Neural cell (in vitro differentiated cells): ENCODE measurements around the gene RNGTT.

Experiments
- EP300 ChIP-seq: fragments of 450-650 bp; conservative IDR thresholded peaks from 2 replicates; pipeline ENCODE4 v1.6.1; 2014; ENCODE audit warnings: antibody characterized with exemption, mild to moderate bottlenecking, moderate library complexity; ENCODE audit not compliant: poor library complexity, severe bottlenecking
- EZH2 ChIP-seq: fragments of 200-600, 300-800 bp; shearing (Covaris generic), sonication (generic); IDR thresholded peaks from 2 replicates; pipeline ENCODE4 v1.6.1; 2014; ENCODE audit warnings: antibody characterized with exemption, low read length, borderline replicate concordance, mild to moderate bottlenecking; ENCODE audit not compliant: insufficient read depth, poor library complexity, severe bottlenecking
- POLR2AphosphoS5 ChIP-seq: IDR thresholded peaks from 2 replicates; pipeline ENCODE4 v1.6.1; 2012
- SMC3 ChIP-seq: fragments of 450-650 bp; conservative IDR thresholded peaks from 2 replicates; pipeline ENCODE4 v1.6.1; 2014; ENCODE audit warnings: antibody characterized with exemption, mild to moderate bottlenecking, moderate library complexity; ENCODE audit not compliant: poor library complexity
- TAF1 ChIP-seq: IDR thresholded peaks from 2 replicates; pipeline ENCODE4 v1.6.1; 2012; ENCODE audit warnings: low read depth
- TF ChIP-seq, protein P1 (sequence below): fragments of 450-650 bp; IDR thresholded peaks from 2 replicates; pipeline ENCODE4 v1.5.1; 2014; ENCODE audit warnings: antibody characterized with exemption, mild to moderate bottlenecking, moderate library complexity; ENCODE audit not compliant: poor library complexity, severe bottlenecking
- TF ChIP-seq, protein P2 (sequence below): IDR thresholded peaks from 2 replicates; pipeline ENCODE4 v1.6.1; 2012; ENCODE audit warnings: borderline replicate concordance

DNA sequence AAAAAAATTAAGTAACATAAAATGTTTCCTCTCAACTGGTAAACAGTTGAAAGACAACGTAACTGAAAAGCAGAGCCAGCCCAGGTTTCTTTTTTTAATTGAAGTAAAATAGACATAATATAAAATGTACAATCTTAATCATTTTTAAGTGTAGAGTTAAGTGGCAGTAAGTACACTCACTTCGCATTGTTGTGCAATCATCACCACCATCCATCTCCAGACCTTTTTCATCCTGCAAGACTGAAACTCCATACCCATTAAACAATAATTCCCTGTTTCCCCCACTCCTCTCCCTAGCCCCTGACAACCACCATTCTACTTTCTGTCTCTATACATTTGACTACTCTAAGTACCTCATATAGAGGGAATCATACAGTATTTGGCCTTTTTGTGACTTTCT is 395.7 kb downstream of the RNGTT start:
- TF ChIP-seq SMC3: no peak
- TF ChIP-seq, protein P1, sequence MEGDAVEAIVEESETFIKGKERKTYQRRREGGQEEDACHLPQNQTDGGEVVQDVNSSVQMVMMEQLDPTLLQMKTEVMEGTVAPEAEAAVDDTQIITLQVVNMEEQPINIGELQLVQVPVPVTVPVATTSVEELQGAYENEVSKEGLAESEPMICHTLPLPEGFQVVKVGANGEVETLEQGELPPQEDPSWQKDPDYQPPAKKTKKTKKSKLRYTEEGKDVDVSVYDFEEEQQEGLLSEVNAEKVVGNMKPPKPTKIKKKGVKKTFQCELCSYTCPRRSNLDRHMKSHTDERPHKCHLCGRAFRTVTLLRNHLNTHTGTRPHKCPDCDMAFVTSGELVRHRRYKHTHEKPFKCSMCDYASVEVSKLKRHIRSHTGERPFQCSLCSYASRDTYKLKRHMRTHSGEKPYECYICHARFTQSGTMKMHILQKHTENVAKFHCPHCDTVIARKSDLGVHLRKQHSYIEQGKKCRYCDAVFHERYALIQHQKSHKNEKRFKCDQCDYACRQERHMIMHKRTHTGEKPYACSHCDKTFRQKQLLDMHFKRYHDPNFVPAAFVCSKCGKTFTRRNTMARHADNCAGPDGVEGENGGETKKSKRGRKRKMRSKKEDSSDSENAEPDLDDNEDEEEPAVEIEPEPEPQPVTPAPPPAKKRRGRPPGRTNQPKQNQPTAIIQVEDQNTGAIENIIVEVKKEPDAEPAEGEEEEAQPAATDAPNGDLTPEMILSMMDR: no peak
- no peak for TF ChIP-seq EZH2
- no peak for TF ChIP-seq POLR2AphosphoS5
- no peak for TF ChIP-seq TAF1
- TF ChIP-seq, protein P2, sequence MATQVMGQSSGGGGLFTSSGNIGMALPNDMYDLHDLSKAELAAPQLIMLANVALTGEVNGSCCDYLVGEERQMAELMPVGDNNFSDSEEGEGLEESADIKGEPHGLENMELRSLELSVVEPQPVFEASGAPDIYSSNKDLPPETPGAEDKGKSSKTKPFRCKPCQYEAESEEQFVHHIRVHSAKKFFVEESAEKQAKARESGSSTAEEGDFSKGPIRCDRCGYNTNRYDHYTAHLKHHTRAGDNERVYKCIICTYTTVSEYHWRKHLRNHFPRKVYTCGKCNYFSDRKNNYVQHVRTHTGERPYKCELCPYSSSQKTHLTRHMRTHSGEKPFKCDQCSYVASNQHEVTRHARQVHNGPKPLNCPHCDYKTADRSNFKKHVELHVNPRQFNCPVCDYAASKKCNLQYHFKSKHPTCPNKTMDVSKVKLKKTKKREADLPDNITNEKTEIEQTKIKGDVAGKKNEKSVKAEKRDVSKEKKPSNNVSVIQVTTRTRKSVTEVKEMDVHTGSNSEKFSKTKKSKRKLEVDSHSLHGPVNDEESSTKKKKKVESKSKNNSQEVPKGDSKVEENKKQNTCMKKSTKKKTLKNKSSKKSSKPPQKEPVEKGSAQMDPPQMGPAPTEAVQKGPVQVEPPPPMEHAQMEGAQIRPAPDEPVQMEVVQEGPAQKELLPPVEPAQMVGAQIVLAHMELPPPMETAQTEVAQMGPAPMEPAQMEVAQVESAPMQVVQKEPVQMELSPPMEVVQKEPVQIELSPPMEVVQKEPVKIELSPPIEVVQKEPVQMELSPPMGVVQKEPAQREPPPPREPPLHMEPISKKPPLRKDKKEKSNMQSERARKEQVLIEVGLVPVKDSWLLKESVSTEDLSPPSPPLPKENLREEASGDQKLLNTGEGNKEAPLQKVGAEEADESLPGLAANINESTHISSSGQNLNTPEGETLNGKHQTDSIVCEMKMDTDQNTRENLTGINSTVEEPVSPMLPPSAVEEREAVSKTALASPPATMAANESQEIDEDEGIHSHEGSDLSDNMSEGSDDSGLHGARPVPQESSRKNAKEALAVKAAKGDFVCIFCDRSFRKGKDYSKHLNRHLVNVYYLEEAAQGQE: no peak
- no peak for TF ChIP-seq EP300
